ENCODE measurements around the gene ANGEL2.

- TF ChIP-seq RFX5 (IDR thresholded peaks at IDR 0.05; ENCODE audit: low read depth, low read length): no peak
- TF ChIP-seq CTCF (conservative IDR thresholded peaks at IDR 0.05; ENCODE audit: low read depth, low read length): no peak
These were observed 45.6 kb downstream of the ANGEL2 start for GRCh38 chr1:212970085-212970484.
